Sigmoid colon (tissue), 4 donors: ENCODE data around the gene PRSS22.

Experiments
- CTCF ChIP-seq, 4 experiments: fragments of 450-650 bp in 3 of 4; fragments of 200-600 bp in 1 of 4; IDR thresholded peaks; one replicate each; pipeline ENCODE4 v1.5.1; 2016 to 2019; ENCODE audit warnings: antibody characterized with exemption in 4 of 4, mild to moderate bottlenecking in 3 of 4, moderate library complexity in 2 of 4
- POLR2A ChIP-seq, 2 donors: fragments of 450-650 bp; IDR thresholded peaks; one replicate each; pipeline ENCODE4 v1.6.1; 2016; ENCODE audit warnings: antibody characterized with exemption in 2 of 2, mild to moderate bottlenecking in 2 of 2, moderate library complexity in 2 of 2
- POLR2AphosphoS5 ChIP-seq, 4 donors: sonication (generic); formaldehyde crosslinking; IDR thresholded peaks; one replicate each; pipeline ENCODE4 v1.6.1; 2017; ENCODE audit warnings: antibody characterized with exemption in 4 of 4

GRCh38 chr16:2816751-2817339 lies 41.1 kb downstream of the PRSS22 start, which contains the start of gene PRSS21:
- TF ChIP-seq CTCF (IDR thresholded peaks at IDR 0.05) (no peak), POLR2A (IDR thresholded peaks at IDR 0.05) (no peak), POLR2AphosphoS5 (IDR thresholded peaks at IDR 0.05) (no peak)
